Parathyroid adenoma (tissue), 2 donors: ENCODE data around the gene C13orf46.

ENCODE experiments used
- H2AFZ ChIP-seq: fragments of 300-600 bp; sonication (generic); one replicate; pipeline ENCODE4 v1.7.0; 2017; ENCODE audit warnings: antibody characterized with exemption, mild to moderate bottlenecking
- H3K27ac ChIP-seq: fragments of 300-600 bp; sonication (generic); one replicate; pipeline ENCODE4 v1.7.0; 2017
- H3K27me3 ChIP-seq: fragments of 300-600 bp; sonication (generic); one replicate; pipeline ENCODE4 v1.7.0; 2017; ENCODE audit warnings: low read length; ENCODE audit not compliant: control insufficient read depth, insufficient read depth
- H3K36me3 ChIP-seq: fragments of 300-600 bp; sonication (generic); one replicate; pipeline ENCODE4 v1.7.0; 2017; ENCODE audit warnings: low read length; ENCODE audit not compliant: control insufficient read depth, insufficient read depth
- H3K4me1 ChIP-seq: fragments of 300-600 bp; sonication (generic); one replicate; pipeline ENCODE4 v1.7.0; 2017; ENCODE audit warnings: control low read depth
- H3K4me2 ChIP-seq: fragments of 300-600 bp; sonication (generic); one replicate; pipeline ENCODE4 v1.7.0; 2017; ENCODE audit warnings: low read length
- H3K4me3 ChIP-seq: fragments of 300-600 bp; sonication (generic); one replicate; pipeline ENCODE4 v1.7.0; 2017; ENCODE audit warnings: low read depth, low read length
- H3K79me2 ChIP-seq: fragments of 300-600 bp; sonication (generic); one replicate; pipeline ENCODE4 v1.7.0; 2017; ENCODE audit warnings: control low read depth
- H3K9ac ChIP-seq: fragments of 300-600 bp; sonication (generic); one replicate; pipeline ENCODE4 v1.7.0; 2017; ENCODE audit warnings: mild to moderate bottlenecking
- H3K9me3 ChIP-seq: fragments of 300-600 bp; sonication (generic); one replicate; pipeline ENCODE4 v1.7.0; 2017; ENCODE audit warnings: low read length; ENCODE audit not compliant: control insufficient read depth
- TF ChIP-seq, protein P1 (sequence below): fragments of 300-600 bp; sonication (generic); IDR thresholded peaks from one replicate; pipeline ENCODE4 v1.7.0; 2017; ENCODE audit warnings: antibody characterized with exemption, mild to moderate bottlenecking
- donor health status: primary hyperparathyroidism.

The C13orf46 gene

GRCh38 chr13:113924184-113924901, 49.5 kb downstream of the C13orf46 start:
- no peak overlapping the region for H3K27ac ChIP-seq
- no peaks in the 10 kb centered on the region for H3K9me3 ChIP-seq
- H3K27me3 ChIP-seq, result no peaks in the 10 kb centered on the region
- H2AFZ ChIP-seq, result no peak overlapping the region
- no peak overlapping the region for H3K4me2 ChIP-seq
- H3K79me2 ChIP-seq, result no peaks in the 10 kb centered on the region
- TF ChIP-seq, protein P1, sequence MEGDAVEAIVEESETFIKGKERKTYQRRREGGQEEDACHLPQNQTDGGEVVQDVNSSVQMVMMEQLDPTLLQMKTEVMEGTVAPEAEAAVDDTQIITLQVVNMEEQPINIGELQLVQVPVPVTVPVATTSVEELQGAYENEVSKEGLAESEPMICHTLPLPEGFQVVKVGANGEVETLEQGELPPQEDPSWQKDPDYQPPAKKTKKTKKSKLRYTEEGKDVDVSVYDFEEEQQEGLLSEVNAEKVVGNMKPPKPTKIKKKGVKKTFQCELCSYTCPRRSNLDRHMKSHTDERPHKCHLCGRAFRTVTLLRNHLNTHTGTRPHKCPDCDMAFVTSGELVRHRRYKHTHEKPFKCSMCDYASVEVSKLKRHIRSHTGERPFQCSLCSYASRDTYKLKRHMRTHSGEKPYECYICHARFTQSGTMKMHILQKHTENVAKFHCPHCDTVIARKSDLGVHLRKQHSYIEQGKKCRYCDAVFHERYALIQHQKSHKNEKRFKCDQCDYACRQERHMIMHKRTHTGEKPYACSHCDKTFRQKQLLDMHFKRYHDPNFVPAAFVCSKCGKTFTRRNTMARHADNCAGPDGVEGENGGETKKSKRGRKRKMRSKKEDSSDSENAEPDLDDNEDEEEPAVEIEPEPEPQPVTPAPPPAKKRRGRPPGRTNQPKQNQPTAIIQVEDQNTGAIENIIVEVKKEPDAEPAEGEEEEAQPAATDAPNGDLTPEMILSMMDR, result no peak
- no peaks in the 10 kb centered on the region for H3K4me1 ChIP-seq
- H3K9ac ChIP-seq, result no peak overlapping the region
- H3K4me3 ChIP-seq, result no peak overlapping the region
- no peaks in the 10 kb centered on the region for H3K36me3 ChIP-seq

DNA sequence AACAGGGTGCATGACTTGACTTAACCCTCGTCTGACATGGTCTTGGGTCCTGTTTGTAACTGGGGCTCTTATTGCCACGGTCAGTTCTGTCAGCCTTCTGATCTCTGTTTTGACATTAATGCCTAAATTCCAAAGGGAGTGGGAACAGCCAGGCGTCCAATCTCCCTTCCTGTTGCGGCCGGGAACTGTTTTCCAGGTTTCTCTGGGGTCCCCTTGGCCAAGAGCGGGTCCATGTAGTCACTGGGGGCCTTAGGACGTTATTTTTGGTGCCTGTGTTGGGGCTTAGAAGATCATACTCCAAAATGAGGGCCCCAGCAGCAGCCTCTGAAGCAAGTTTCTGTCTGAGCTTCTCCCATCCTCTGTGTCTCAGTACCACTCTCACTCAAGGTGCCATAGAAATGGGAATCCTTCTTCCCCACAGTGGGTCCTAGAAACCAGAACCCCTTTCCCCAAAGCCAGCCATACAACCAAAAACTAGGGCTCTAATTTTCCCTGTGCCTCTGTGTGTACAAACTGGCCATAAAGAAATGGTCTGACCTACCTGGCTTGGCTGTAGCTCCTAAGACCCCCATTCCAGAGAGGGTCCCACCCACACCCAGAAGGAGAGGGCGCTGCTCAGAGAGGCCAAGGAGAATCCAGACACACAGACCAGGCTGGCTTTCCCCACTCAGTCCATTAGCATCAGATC, 50.4 kb downstream of the C13orf46 start:
- Histone ChIP-seq H3K79me2 (no peaks in the 10 kb centered on the region), H2AFZ (no peak overlapping the region), H3K4me1 (no peaks in the 10 kb centered on the region), H3K27me3 (no peaks in the 10 kb centered on the region), H3K36me3 (no peaks in the 10 kb centered on the region), H3K4me2 (no peak overlapping the region), H3K27ac (no peak overlapping the region), H3K9ac (no peak overlapping the region), H3K9me3 (no peaks in the 10 kb centered on the region), H3K4me3 (no peak overlapping the region)
- TF ChIP-seq, protein P1, result no peak

GRCh38 chr13:113922412-113923118, 51.3 kb downstream of the C13orf46 start:
- H3K4me3 ChIP-seq, result no peak overlapping the region
- no peak overlapping the region for H3K4me2 ChIP-seq
- TF ChIP-seq, protein P1, result no peak
- no peaks in the 10 kb centered on the region for H3K9me3 ChIP-seq
- H3K27ac ChIP-seq, result no peak overlapping the region
- no peaks in the 10 kb centered on the region for H3K27me3 ChIP-seq
- no peaks in the 10 kb centered on the region for H3K4me1 ChIP-seq
- no peaks in the 10 kb centered on the region for H3K79me2 ChIP-seq
- H3K9ac ChIP-seq, result no peak overlapping the region
- H3K36me3 ChIP-seq, result no peaks in the 10 kb centered on the region
- H2AFZ ChIP-seq, result no peak overlapping the region

- no peak overlapping the region for H3K4me3 ChIP-seq
- H3K79me2 ChIP-seq, result no peaks in the 10 kb centered on the region
- H3K27me3 ChIP-seq, result no peaks in the 10 kb centered on the region
- TF ChIP-seq, protein P1, result no peak
- H3K27ac ChIP-seq, result no peak overlapping the region
- H2AFZ ChIP-seq, result no peak overlapping the region
- H3K4me2 ChIP-seq, result no peak overlapping the region
- H3K36me3 ChIP-seq, result no peaks in the 10 kb centered on the region
- H3K4me1 ChIP-seq, result no peaks in the 10 kb centered on the region
- H3K9ac ChIP-seq, result no peak overlapping the region
- H3K9me3 ChIP-seq, result no peaks in the 10 kb centered on the region
Measured at GRCh38 chr13:113921763-113922162, 52.1 kb downstream of the C13orf46 start.
